NAMALWA (cell line): ENCODE data around the gene SEL1L3.

Experiments used
- DNase-seq: peaks from one replicate; pipeline ENCODE4 v3.0.0-alpha.2; 2015; ENCODE audit warnings: low spot score

The SEL1L3 gene

GRCh38 chr4:25816591-25817058, 46.2 kb downstream of the SEL1L3 start:
- no peak for DNase-seq

- no peak for DNase-seq
Observed at GRCh38 chr4:25815586-25815985, 47.2 kb downstream of the SEL1L3 start.

GRCh38 chr4:25814301-25815136, 48.3 kb downstream of the SEL1L3 start:
- no peak for DNase-seq

- DNase-seq = no peak
Observed at GRCh38 chr4:25813448-25814106, 49.2 kb downstream of the SEL1L3 start.

- no peak for DNase-seq
Observed at GRCh38 chr4:25811841-25812240, 50.9 kb downstream of the SEL1L3 start.

- DNase-seq = no peak
Observed at GRCh38 chr4:25811374-25811690, 51.5 kb downstream of the SEL1L3 start.

GRCh38 chr4:25810461-25811373, 52.1 kb downstream of the SEL1L3 start:
- DNase-seq = no peak

- DNase-seq = no peak
Observed at GRCh38 chr4:25809996-25810395, 52.8 kb downstream of the SEL1L3 start.

- DNase-seq = no peak
Observed at GRCh38 chr4:25807102-25807728, 55.6 kb downstream of the SEL1L3 start.

- no peak for DNase-seq
Observed at GRCh38 chr4:25805255-25805860, 57.4 kb downstream of the SEL1L3 start.

- DNase-seq = no peak
Observed at GRCh38 chr4:25803720-25804225, 59.0 kb downstream of the SEL1L3 start.

- DNase-seq = peak; percentile 25
Observed at GRCh38 chr4:25801594-25801993, 61.2 kb downstream of the SEL1L3 start.

GRCh38 chr4:25800245-25800644, 62.5 kb downstream of the SEL1L3 start:
- DNase-seq = no peak

- no peak for DNase-seq
Observed at GRCh38 chr4:25799522-25799921, 63.3 kb downstream of the SEL1L3 start.

- no peak for DNase-seq
Observed at GRCh38 chr4:25797136-25797535, 65.7 kb downstream of the SEL1L3 start.

GRCh38 chr4:25795566-25796454, 67.0 kb downstream of the SEL1L3 start:
- DNase-seq = no peak

- no peak for DNase-seq
Observed at GRCh38 chr4:25795091-25795490, 67.7 kb downstream of the SEL1L3 start.

- DNase-seq = no peak
Observed at GRCh38 chr4:25792876-25793275, 69.9 kb downstream of the SEL1L3 start.

- DNase-seq = peak; percentile 48
Observed at GRCh38 chr4:25792200-25792791, 70.5 kb downstream of the SEL1L3 start.

- DNase-seq = no peak
Observed at GRCh38 chr4:25790024-25790423, 72.8 kb downstream of the SEL1L3 start.
